Measurements from ENCODE around the gene P2RY12.
"Not testable (repeated sequence)": the region's sequence is repeated elsewhere in the genome, so short reads cannot be mapped to it uniquely, and the experiment has no call there.

DNA sequence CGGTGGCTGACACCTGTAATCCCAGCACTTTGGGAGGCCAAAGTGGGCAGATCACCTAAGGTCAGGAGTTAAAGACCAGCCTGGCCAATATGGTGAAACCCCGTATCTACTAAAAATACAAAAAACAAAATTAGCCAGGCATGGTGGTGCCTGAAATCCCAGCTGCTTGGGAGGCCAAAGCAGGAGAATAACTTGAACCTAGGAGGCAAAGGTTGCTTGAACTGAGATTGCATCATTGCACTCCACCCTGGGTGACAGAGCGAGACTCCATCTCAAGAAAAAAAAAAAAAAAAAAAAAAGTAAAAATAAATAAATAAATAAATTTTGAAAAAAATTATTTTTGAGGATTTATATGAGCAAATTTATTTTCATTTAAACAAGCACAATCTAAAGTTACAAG lies 7.6 kb upstream of the P2RY12 start:
- not testable (repeated sequence) for TF ChIP-seq EZH2phosphoT487 (IDR thresholded peaks at IDR 0.05; ENCODE audit: borderline replicate concordance, low read length); EZH2 (IDR thresholded peaks at IDR 0.05; ENCODE audit: low read length, unreplicated experiment)
- TF ChIP-seq, protein P1, sequence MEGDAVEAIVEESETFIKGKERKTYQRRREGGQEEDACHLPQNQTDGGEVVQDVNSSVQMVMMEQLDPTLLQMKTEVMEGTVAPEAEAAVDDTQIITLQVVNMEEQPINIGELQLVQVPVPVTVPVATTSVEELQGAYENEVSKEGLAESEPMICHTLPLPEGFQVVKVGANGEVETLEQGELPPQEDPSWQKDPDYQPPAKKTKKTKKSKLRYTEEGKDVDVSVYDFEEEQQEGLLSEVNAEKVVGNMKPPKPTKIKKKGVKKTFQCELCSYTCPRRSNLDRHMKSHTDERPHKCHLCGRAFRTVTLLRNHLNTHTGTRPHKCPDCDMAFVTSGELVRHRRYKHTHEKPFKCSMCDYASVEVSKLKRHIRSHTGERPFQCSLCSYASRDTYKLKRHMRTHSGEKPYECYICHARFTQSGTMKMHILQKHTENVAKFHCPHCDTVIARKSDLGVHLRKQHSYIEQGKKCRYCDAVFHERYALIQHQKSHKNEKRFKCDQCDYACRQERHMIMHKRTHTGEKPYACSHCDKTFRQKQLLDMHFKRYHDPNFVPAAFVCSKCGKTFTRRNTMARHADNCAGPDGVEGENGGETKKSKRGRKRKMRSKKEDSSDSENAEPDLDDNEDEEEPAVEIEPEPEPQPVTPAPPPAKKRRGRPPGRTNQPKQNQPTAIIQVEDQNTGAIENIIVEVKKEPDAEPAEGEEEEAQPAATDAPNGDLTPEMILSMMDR (conservative IDR thresholded peaks at IDR 0.05; ENCODE audit: low read depth, low read length), result not testable (repeated sequence)
